Naive B cell (primary cell): ENCODE results near the gene RPUSD1. TPM values are rescaled to one million over a fixed set of nuclear protein-coding genes. Genes with fewer than 3 reads are reported as not detected.

ENCODE experiments used
- ATAC-seq, 2 donors: fragments of 150-1000 bp; cut with Tn5 transposase; 2 replicates each; pipeline ENCODE4 v1.10.0; 2021; ENCODE audit warnings: low read depth in 2 of 2, mild to moderate bottlenecking in 2 of 2, moderate library complexity in 2 of 2
- DNase-seq: peaks from one replicate; pipeline ENCODE4 v3.0.0; 2022
- H3K27ac Mint-ChIP-seq, 6 donors: one replicate each; pipeline ENCODE4 v1.8.0; 2020 to 2022; ENCODE audit warnings: mild to moderate bottlenecking in 6 of 6, mixed read lengths in 6 of 6, moderate library complexity in 5 of 6, inconsistent platforms in 2 of 6
- H3K27me3 Mint-ChIP-seq, 3 donors: one replicate each; pipeline ENCODE4 v1.8.0; 2021 to 2022; ENCODE audit warnings: mixed read lengths in 3 of 3, mild to moderate bottlenecking in 1 of 3
- H3K36me3 Mint-ChIP-seq, 2 donors: one replicate each; pipeline ENCODE4 v1.8.0; 2020 to 2022; ENCODE audit warnings: mixed read lengths in 2 of 2, inconsistent platforms in 1 of 2, mild to moderate bottlenecking in 1 of 2
- H3K4me1 Mint-ChIP-seq, 3 donors: one replicate each; pipeline ENCODE4 v1.8.0; 2020 to 2022; ENCODE audit warnings: mixed read lengths in 3 of 3, inconsistent platforms in 1 of 3, mild to moderate bottlenecking in 1 of 3, moderate library complexity in 1 of 3
- H3K4me3 Mint-ChIP-seq, 8 donors: one replicate each; pipeline ENCODE4 v1.8.0; 2020 to 2022; ENCODE audit warnings: mild to moderate bottlenecking in 8 of 8, mixed read lengths in 8 of 8, moderate library complexity in 8 of 8, inconsistent platforms in 2 of 8
- H3K9me3 Mint-ChIP-seq, 7 donors: one replicate each; pipeline ENCODE4 v1.8.0; 2020 to 2022; ENCODE audit warnings: mixed read lengths in 7 of 7, mild to moderate bottlenecking in 5 of 7, inconsistent platforms in 2 of 7, moderate library complexity in 1 of 7
- polyA plus RNA-seq, 6 donors: library from polyadenylated mRNA; unstranded; fragments of 300-500 nt; fragmentation: Illumina TruSeq; gene quantifications; one replicate each; pipeline ENCODE4 v1.2.3, GENCODE V29; 2021; ENCODE audit warnings: low read depth in 6 of 6

Gene RPUSD1
- polyA plus RNA-seq, 6 donors from 2014 or later = 24.5 to 43.9 (median 33.7) TPM

DNA sequence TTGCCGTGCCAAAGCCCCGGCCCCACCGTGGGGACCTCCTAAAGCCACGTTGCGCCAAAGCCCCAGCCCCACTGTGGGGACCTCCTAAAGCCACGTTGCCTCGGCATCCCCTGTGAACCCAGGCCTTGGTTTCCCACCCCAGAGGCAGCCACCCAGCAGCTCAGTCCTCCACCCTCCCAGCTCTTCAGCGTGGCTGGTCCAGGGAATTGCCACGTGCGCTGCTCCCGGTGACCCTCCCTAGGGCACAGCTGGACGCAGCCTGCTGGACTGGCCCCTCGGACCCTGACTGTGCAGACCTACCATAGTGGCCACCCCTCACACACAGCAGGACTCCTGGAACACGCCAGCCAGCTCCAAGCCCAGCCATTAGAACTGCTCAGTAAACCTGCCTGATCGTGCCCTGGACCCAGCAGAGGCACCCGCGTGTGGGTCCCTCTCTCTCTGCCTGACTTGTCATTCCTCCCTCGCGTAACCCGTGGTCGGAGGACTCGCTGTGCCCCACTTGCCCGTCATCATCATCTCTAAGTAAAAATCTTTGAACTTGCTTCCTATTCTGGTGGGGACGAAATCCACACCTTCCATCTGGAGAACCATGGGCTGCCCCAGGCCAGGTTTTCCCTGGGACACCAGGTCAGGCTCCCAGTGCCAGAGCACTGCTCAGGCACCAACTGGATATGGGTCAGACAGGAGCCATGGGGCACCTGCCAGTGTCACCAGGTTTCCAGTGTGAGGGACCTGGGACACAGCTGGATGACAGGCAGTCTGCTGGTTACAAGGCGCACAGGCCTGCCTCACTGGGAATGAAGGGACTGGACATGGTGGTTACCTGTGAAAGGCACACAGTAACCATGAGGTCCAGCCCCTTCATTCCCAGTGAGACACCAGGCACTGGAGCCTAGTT is 53.0 kb downstream of the RPUSD1 start:
- Mint-ChIP-seq H3K27me3 (no peaks in the 10 kb centered on the region), H3K4me1 (peaks cover 12 to 22% (median 12%) of the 10 kb centered on the region in 3 donors), H3K4me3 (peak overlapping the region in 2 of 8 donors; percentile 30 to 70), H3K36me3 (no peaks in the 10 kb centered on the region), H3K9me3 (no peaks in the 10 kb centered on the region), H3K27ac (no peak overlapping the region)
- no peak for ATAC-seq
- DNase-seq = no peak

Other genes with a start within 250 kb of the RPUSD1 start
- gene PRR35, start 228.0 kb downstream of the RPUSD1 start, polyA plus RNA-seq = not detected
- gene NHLRC4, start 221.4 kb downstream of the RPUSD1 start, polyA plus RNA-seq = 1 to 10 TPM in 4 of 6 donors, under 1 TPM in 2; 0.90 to 3.4 (median 1.9) TPM
- gene PIGQ, start 218.4 kb downstream of the RPUSD1 start, polyA plus RNA-seq = 10 to 100 TPM in 5 of 6 donors, 1 to 10 TPM in 1; 4.5 to 22.2 (median 12.7) TPM
- gene RAB40C, start 198.3 kb downstream of the RPUSD1 start, polyA plus RNA-seq = 10 to 100 TPM in 2 of 6 donors, 1 to 10 TPM in 4; 6.8 to 14.5 (median 9.4) TPM
- not detected for gene WFIKKN1, start 157.4 kb downstream of the RPUSD1 start, polyA plus RNA-seq
- gene METTL26, start 152.1 kb downstream of the RPUSD1 start, polyA plus RNA-seq = 10 to 100 TPM; 66.3 to 87.6 (median 84.9) TPM
- gene MCRIP2, start 146.6 kb downstream of the RPUSD1 start, polyA plus RNA-seq = 10 to 100 TPM; 20.8 to 46.6 (median 22.7) TPM
- 1 to 10 TPM in 2 of 6 donors, under 1 TPM in 3, not detected in 1; 0.75 to 2.3 (median 0.90) TPM for gene WDR90, start 139.0 kb downstream of the RPUSD1 start, polyA plus RNA-seq
- 10 to 100 TPM; 22.1 to 49.1 (median 35.0) TPM for gene RHOT2, start 120.2 kb downstream of the RPUSD1 start, polyA plus RNA-seq
- gene RHBDL1, start 112.7 kb downstream of the RPUSD1 start, polyA plus RNA-seq = not detected
- gene STUB1, start 108.0 kb downstream of the RPUSD1 start, polyA plus RNA-seq = 100 to 1,000 TPM; 121 to 180 (median 128) TPM
- 10 to 100 TPM; 38.1 to 62.6 (median 40.0) TPM for gene JMJD8, start 104.0 kb downstream of the RPUSD1 start, polyA plus RNA-seq
- gene WDR24, start 98.0 kb downstream of the RPUSD1 start, polyA plus RNA-seq = 10 to 100 TPM in 4 of 6 donors, 1 to 10 TPM in 2; 4.6 to 16.2 (median 11.4) TPM
- 1 to 10 TPM in 1 of 6 donors, under 1 TPM in 4, not detected in 1; 0.23 to 7.9 (median 0.56) TPM for gene FBXL16, start 82.6 kb downstream of the RPUSD1 start, polyA plus RNA-seq
- 10 to 100 TPM in 1 of 6 donors, 1 to 10 TPM in 4, not detected in 1; 4.0 to 10.2 (median 6.2) TPM for gene METRN, start 73.3 kb downstream of the RPUSD1 start, polyA plus RNA-seq
- gene ANTKMT, start 67.2 kb downstream of the RPUSD1 start, polyA plus RNA-seq = 10 to 100 TPM; 21.5 to 62.0 (median 38.0) TPM
- under 1 TPM in 2 of 6 donors, not detected in 4; 0.41 to 0.95 TPM for gene CCDC78, start 61.9 kb downstream of the RPUSD1 start, polyA plus RNA-seq
- gene HAGHL, start 61.3 kb downstream of the RPUSD1 start, polyA plus RNA-seq = 1 to 10 TPM; 1.5 to 8.5 (median 2.9) TPM
- 10 to 100 TPM; 14.1 to 29.6 (median 20.5) TPM for gene CIAO3, start 47.4 kb downstream of the RPUSD1 start, polyA plus RNA-seq
- gene MSLN, start 27.6 kb downstream of the RPUSD1 start, polyA plus RNA-seq = not detected
- 1 to 10 TPM; 3.4 to 8.4 (median 4.6) TPM for gene CHTF18, start 239 bp upstream of the RPUSD1 start, polyA plus RNA-seq
- gene GNG13, start 12.4 kb upstream of the RPUSD1 start, polyA plus RNA-seq = not detected
- 10 to 100 TPM in 5 of 6 donors, 1 to 10 TPM in 1; 8.2 to 19.6 (median 13.2) TPM for gene LMF1, start 182.6 kb upstream of the RPUSD1 start, polyA plus RNA-seq
- not detected for gene SOX8, start 193.4 kb upstream of the RPUSD1 start, polyA plus RNA-seq